Tibial nerve (tissue), 4 donors: ENCODE results near the gene REV3L.

Experiments
- EP300 ChIP-seq, 2 donors: sonication (generic); formaldehyde crosslinking; IDR thresholded peaks; one replicate each; pipeline ENCODE4 v1.6.1; 2017; ENCODE audit warnings: antibody characterized with exemption in 2 of 2, mild to moderate bottlenecking in 1 of 2
- POLR2A ChIP-seq, 2 donors: fragments of 450-650 bp; IDR thresholded peaks; one replicate each; pipeline ENCODE4 v1.6.1; 2017; ENCODE audit warnings: antibody characterized with exemption in 2 of 2, mild to moderate bottlenecking in 2 of 2, moderate library complexity in 2 of 2
- TF ChIP-seq, protein P1 (sequence below), 5 experiments: fragments of 200-600 bp in 3 of 5; fragments of 450-650 bp in 2 of 5; sonication (generic) in 3 of 5; IDR thresholded peaks; one replicate each; pipeline ENCODE4 v1.5.1; 2016 to 2019; ENCODE audit warnings: antibody characterized with exemption in 5 of 5, mild to moderate bottlenecking in 3 of 5, moderate library complexity in 2 of 5

DNA sequence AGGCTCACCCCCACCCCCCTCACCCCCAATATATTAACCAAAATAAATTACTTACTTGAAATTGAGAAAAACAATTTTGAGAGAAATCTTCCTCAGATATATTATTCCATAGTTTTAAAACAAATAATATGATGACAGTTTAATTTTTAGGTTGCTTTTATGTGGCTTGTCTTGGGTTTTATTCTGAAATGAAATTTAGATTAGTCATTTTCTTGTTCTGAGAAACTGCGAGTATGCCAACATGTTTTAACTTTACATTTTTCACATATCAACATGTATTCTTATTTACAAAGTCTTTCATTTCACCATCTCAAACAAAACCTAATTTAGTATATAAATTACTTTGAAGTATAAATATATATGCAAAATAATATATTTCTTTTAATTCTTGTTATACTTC is 11.1 kb downstream of the REV3L start:
- no peak for TF ChIP-seq POLR2A (IDR thresholded peaks at IDR 0.05)
- TF ChIP-seq, protein P1, sequence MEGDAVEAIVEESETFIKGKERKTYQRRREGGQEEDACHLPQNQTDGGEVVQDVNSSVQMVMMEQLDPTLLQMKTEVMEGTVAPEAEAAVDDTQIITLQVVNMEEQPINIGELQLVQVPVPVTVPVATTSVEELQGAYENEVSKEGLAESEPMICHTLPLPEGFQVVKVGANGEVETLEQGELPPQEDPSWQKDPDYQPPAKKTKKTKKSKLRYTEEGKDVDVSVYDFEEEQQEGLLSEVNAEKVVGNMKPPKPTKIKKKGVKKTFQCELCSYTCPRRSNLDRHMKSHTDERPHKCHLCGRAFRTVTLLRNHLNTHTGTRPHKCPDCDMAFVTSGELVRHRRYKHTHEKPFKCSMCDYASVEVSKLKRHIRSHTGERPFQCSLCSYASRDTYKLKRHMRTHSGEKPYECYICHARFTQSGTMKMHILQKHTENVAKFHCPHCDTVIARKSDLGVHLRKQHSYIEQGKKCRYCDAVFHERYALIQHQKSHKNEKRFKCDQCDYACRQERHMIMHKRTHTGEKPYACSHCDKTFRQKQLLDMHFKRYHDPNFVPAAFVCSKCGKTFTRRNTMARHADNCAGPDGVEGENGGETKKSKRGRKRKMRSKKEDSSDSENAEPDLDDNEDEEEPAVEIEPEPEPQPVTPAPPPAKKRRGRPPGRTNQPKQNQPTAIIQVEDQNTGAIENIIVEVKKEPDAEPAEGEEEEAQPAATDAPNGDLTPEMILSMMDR (IDR thresholded peaks at IDR 0.05), result no peak
- no peak for TF ChIP-seq EP300 (IDR thresholded peaks at IDR 0.05)
